ENCODE measurements around the gene AKAP6. TPM values are rescaled to one million over a fixed set of nuclear protein-coding genes. Genes with fewer than 3 reads are reported as not detected.

The AKAP6 gene
- total RNA-seq, 1 experiment from 2014 or later: 1.9 TPM

DNA sequence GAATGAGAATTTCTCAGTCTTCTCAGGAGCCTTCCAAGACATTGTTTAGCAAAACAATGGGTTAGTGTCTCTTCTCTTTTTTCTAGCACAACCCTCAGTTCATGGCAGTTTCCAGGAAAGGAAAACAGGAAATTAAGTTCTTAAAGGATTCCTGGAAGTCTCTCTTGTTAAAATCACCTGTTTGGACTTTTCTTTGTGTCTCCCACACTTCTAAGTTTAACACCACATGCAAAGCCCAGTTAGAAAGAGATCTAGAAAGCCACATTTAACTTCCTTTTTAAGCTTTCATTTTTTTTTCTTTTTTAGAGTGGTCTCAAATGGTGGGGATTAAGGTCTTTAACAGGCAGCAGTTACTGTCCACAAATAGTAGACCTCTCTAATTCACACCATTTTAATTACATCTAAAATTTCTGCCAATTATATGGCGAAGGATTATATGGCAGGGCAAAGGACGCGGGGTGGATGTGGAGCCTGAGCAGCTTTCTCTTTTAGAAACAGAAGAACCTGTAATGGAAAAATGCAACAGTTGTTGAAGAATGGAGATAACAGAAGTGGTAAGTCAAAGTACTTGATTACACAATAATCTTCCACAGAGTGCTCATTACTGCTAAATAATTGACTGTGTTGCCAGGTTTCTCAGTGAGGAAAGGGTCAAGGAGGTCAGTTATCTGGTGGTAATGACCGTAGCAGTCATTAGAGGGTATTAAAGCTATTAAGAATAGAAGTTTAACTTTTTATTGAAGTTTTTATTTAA is 298.6 kb downstream of the AKAP6 start:
- TF ChIP-seq SRF (IDR thresholded peaks at IDR 0.05; ENCODE audit: low read depth) (no peak), JUND (IDR thresholded peaks at IDR 0.05) (no peak), SIN3A (IDR thresholded peaks at IDR 0.05; ENCODE audit: low read depth) (no peak), YY1 (IDR thresholded peaks at IDR 0.05; ENCODE audit: extremely low read depth, insufficient replicate concordance, low read depth, low read length) (no peak)
- ChIA-PET CTCF (no interaction called here), RAD21 (ENCODE audit: low non-redundant PET in 1 of 2, low total read pairs in 2 of 2, uncharacterized antibody in 2 of 2, unreplicated experiment in 2 of 2) (no interaction called here)

DNA sequence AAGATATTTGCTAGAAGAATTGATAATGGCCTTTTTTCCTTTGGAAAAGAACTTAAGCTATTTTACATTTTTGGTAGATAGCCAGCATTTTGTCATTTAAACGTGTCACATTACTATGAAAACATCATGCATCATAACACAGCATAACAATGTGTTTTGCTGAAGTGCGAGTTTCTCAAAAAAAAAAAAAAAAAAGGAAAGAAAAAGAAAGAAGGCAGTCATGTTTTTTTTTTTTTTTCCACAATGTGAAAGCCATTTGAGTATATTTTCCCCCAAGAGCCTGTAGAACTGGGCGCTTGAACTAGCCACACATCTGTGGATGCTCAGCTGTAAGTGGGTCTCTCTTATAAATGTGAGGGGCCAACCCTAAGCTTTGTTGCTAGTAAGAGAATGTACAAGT is 300.1 kb downstream of the AKAP6 start:
- ChIA-PET RAD21 (ENCODE audit: low non-redundant PET in 1 of 2, low total read pairs in 2 of 2, uncharacterized antibody in 2 of 2, unreplicated experiment in 2 of 2) (no interaction called here), POLR2A (interaction anchor here (0.7 kb wide), 1 partner anchor 374 kb away, joined by 3 read pairs; no protein-coding TSS in a partner anchor), CTCF (no interaction called here)
- BruUV-seq (replicated peaks): no TSS peak
- DNase-seq (ENCODE audit: low read depth, low spot score): no peak
- H3K79me2 ChIP-seq (ENCODE audit: insufficient read depth, low read length): no peaks in the 10 kb centered on the region
- H3K4me2 ChIP-seq (ENCODE audit: low read length): no peak overlapping the region
- H3K27ac ChIP-seq (ENCODE audit: low read depth, low read length): no peak overlapping the region
- intact Hi-C loops (cut with micrococcal nuclease): no loop called here
- H2AFZ ChIP-seq (ENCODE audit: low read depth, low read length, poor library complexity, severe bottlenecking): no peak overlapping the region
- H3K27me3 ChIP-seq (ENCODE audit: insufficient read depth, low read length): peaks cover 37% of the 10 kb centered on the region
- no peak overlapping the region for H3K9ac ChIP-seq (ENCODE audit: low read length)
- ATAC-seq: no peak
- H3K4me3 ChIP-seq (replicated peaks in 1 of 2; ENCODE audit: low read depth in 1 of 2, low read length in 2 of 2): no peak overlapping the region
- H3K36me3 ChIP-seq (ENCODE audit: control insufficient read depth in 1 of 2, insufficient read depth in 2 of 2, low read length in 2 of 2): no peaks in the 10 kb centered on the region
- H3K9me3 ChIP-seq (ENCODE audit: control insufficient read depth in 1 of 2, insufficient read depth in 1 of 2, low read depth in 1 of 2, low read length in 2 of 2): no peaks in the 10 kb centered on the region
- no peaks in the 10 kb centered on the region for H4K20me1 ChIP-seq (ENCODE audit: insufficient read depth)
- H3K9me2 ChIP-seq (ENCODE audit: insufficient read depth): no peaks in the 10 kb centered on the region
- H3K4me1 ChIP-seq (ENCODE audit: control insufficient read depth in 1 of 2, insufficient read depth in 2 of 2, low read length in 2 of 2): no peaks in the 10 kb centered on the region
- TF ChIP-seq ZFX (IDR thresholded peaks at IDR 0.05) (no peak), EGR1 (IDR thresholded peaks at IDR 0.05; ENCODE audit: low read depth) (no peak), TCF7L2 (IDR thresholded peaks at IDR 0.05; ENCODE audit: borderline replicate concordance, extremely low read depth, insufficient read depth, insufficient read length) (no peak), POLR2AphosphoS5 (IDR thresholded peaks at IDR 0.05; ENCODE audit: low read depth, low read length) (no peak), ELF1 (IDR thresholded peaks at IDR 0.05; ENCODE audit: borderline replicate concordance, low read depth) (no peak), POLR2A (IDR thresholded peaks at IDR 0.05; ENCODE audit: borderline replicate concordance, extremely low read depth, insufficient read depth, insufficient read length) (no peak), CBX3 (IDR thresholded peaks at IDR 0.05; ENCODE audit: low read depth) (no peak), FOSL1 (IDR thresholded peaks at IDR 0.05; ENCODE audit: low read depth) (no peak), ZNF274 (IDR thresholded peaks at IDR 0.05; ENCODE audit: low read depth, low read length) (no peak), JUND (IDR thresholded peaks at IDR 0.05) (no peak)
- TF ChIP-seq, protein P1, sequence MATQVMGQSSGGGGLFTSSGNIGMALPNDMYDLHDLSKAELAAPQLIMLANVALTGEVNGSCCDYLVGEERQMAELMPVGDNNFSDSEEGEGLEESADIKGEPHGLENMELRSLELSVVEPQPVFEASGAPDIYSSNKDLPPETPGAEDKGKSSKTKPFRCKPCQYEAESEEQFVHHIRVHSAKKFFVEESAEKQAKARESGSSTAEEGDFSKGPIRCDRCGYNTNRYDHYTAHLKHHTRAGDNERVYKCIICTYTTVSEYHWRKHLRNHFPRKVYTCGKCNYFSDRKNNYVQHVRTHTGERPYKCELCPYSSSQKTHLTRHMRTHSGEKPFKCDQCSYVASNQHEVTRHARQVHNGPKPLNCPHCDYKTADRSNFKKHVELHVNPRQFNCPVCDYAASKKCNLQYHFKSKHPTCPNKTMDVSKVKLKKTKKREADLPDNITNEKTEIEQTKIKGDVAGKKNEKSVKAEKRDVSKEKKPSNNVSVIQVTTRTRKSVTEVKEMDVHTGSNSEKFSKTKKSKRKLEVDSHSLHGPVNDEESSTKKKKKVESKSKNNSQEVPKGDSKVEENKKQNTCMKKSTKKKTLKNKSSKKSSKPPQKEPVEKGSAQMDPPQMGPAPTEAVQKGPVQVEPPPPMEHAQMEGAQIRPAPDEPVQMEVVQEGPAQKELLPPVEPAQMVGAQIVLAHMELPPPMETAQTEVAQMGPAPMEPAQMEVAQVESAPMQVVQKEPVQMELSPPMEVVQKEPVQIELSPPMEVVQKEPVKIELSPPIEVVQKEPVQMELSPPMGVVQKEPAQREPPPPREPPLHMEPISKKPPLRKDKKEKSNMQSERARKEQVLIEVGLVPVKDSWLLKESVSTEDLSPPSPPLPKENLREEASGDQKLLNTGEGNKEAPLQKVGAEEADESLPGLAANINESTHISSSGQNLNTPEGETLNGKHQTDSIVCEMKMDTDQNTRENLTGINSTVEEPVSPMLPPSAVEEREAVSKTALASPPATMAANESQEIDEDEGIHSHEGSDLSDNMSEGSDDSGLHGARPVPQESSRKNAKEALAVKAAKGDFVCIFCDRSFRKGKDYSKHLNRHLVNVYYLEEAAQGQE (IDR thresholded peaks at IDR 0.05; ENCODE audit: low read depth): no peak
- TF ChIP-seq, protein P2, sequence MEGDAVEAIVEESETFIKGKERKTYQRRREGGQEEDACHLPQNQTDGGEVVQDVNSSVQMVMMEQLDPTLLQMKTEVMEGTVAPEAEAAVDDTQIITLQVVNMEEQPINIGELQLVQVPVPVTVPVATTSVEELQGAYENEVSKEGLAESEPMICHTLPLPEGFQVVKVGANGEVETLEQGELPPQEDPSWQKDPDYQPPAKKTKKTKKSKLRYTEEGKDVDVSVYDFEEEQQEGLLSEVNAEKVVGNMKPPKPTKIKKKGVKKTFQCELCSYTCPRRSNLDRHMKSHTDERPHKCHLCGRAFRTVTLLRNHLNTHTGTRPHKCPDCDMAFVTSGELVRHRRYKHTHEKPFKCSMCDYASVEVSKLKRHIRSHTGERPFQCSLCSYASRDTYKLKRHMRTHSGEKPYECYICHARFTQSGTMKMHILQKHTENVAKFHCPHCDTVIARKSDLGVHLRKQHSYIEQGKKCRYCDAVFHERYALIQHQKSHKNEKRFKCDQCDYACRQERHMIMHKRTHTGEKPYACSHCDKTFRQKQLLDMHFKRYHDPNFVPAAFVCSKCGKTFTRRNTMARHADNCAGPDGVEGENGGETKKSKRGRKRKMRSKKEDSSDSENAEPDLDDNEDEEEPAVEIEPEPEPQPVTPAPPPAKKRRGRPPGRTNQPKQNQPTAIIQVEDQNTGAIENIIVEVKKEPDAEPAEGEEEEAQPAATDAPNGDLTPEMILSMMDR (IDR thresholded peaks at IDR 0.05 in 2 of 3, conservative IDR thresholded peaks at IDR 0.05 in 1 of 3; ENCODE audit: borderline replicate concordance in 1 of 3, insufficient read depth in 1 of 3, low read depth in 2 of 3, low read length in 2 of 3): no peak
- TF ChIP-seq, protein P3, sequence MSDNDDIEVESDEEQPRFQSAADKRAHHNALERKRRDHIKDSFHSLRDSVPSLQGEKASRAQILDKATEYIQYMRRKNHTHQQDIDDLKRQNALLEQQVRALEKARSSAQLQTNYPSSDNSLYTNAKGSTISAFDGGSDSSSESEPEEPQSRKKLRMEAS (IDR thresholded peaks at IDR 0.05): no peak

More for the DNA sequence above, 298.6 kb downstream of the AKAP6 start:
- ATAC-seq (no peak), DNase-seq (ENCODE audit: low read depth, low spot score) (no peak)
- no peaks in the 10 kb centered on the region for H3K36me3 ChIP-seq (ENCODE audit: control insufficient read depth in 1 of 2, insufficient read depth in 2 of 2, low read length in 2 of 2)
- H4K20me1 ChIP-seq (ENCODE audit: insufficient read depth): no peaks in the 10 kb centered on the region
- no peaks in the 10 kb centered on the region for H3K9me2 ChIP-seq (ENCODE audit: insufficient read depth)
- H3K9ac ChIP-seq (ENCODE audit: low read length): no peak overlapping the region
- POLR2A ChIA-PET: no interaction called here
- H3K27me3 ChIP-seq (ENCODE audit: insufficient read depth, low read length): peaks cover 28% of the 10 kb centered on the region
- no peak overlapping the region for H3K4me2 ChIP-seq (ENCODE audit: low read length)
- H2AFZ ChIP-seq (ENCODE audit: low read depth, low read length, poor library complexity, severe bottlenecking): no peak overlapping the region
- intact Hi-C loops (cut with micrococcal nuclease): no loop called here
- H3K4me1 ChIP-seq (ENCODE audit: control insufficient read depth in 1 of 2, insufficient read depth in 2 of 2, low read length in 2 of 2): no peaks in the 10 kb centered on the region
- H3K9me3 ChIP-seq (ENCODE audit: control insufficient read depth in 1 of 2, insufficient read depth in 1 of 2, low read depth in 1 of 2, low read length in 2 of 2): no peaks in the 10 kb centered on the region
- no peak overlapping the region for H3K27ac ChIP-seq (ENCODE audit: low read depth, low read length)
- no TSS peak for BruUV-seq (replicated peaks)
- H3K79me2 ChIP-seq (ENCODE audit: insufficient read depth, low read length): no peaks in the 10 kb centered on the region
- no peak overlapping the region for H3K4me3 ChIP-seq (replicated peaks in 1 of 2; ENCODE audit: low read depth in 1 of 2, low read length in 2 of 2)
